ENCODE measurements around the gene LRRK1.

- TF ChIP-seq CTCF (IDR thresholded peaks at IDR 0.05; ENCODE audit: low read length) = no peak
- TF ChIP-seq EZH2 (IDR thresholded peaks at IDR 0.05; ENCODE audit: borderline replicate concordance, low read length) = no peak
Observed at GRCh38 chr15:101101676-101102075, 182.5 kb downstream of the LRRK1 start.
